ENCODE data around the gene SLC1A4. TPM values are rescaled to one million over a fixed set of nuclear protein-coding genes. Genes with fewer than 3 reads are reported as not detected.

The SLC1A4 gene
- total and polyA plus RNA-seq, 10 of the 15 experiments (the other 5 are each of a cell fraction or from before 2014, with no cell fraction given) = 10.8 to 43.2 (median 27.7) TPM

DNA sequence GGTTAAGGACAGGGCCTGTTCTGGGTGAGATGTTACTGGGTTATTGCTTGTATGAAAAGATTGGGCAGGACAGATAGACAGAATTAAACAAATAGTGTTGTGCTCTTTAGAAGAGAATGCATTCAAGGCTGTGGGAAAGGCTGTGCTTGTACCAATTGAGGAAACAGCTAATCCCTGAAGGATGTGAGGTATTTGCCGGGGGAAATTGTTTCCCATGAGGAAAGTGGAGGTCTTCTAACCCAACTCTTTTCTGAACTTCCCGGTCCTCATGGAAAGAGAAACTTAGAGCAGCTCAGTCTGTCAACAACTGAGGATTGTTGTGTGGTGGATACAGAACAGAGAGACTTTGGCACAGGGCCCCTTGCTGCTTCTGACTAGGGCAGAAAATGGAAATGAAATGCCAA lies 9.5 kb downstream of the SLC1A4 start:
- ChIA-PET POLR2A (no interaction called here), RAD21 (ENCODE audit: unreplicated experiment) (interaction anchor here (1.4 to 1.8 kb wide), 2 partner anchors 61 to 76 kb away, joined by 3 to 4 read pairs; no protein-coding TSS in a partner anchor), SMC1A (ENCODE audit: uncharacterized antibody, unreplicated experiment) (interaction anchor here (1.4 to 2.5 kb wide), 5 partner anchors 8 to 83 kb away, joined by 3 to 14 read pairs (median 4); no protein-coding TSS in a partner anchor), CTCF (interaction anchor here (1.1 to 1.8 kb wide), 3 partner anchors 8 to 33 kb away, joined by 3 to 5 read pairs (median 5); no protein-coding TSS in a partner anchor)
- Histone ChIP-seq H3K4me3 (no peak overlapping the region), H3K27ac (ENCODE audit: control insufficient read depth, insufficient read depth) (no peak overlapping the region), H3K9me3 (replicated peaks; ENCODE audit: control insufficient read depth, insufficient read depth, low read length) (no peaks in the 10 kb centered on the region), H3K4me1 (ENCODE audit: control insufficient read depth, insufficient read depth, low read length) (no peaks in the 10 kb centered on the region), H4K20me1 (ENCODE audit: control insufficient read depth, insufficient read depth) (no peaks in the 10 kb centered on the region), H2AFZ (ENCODE audit: control insufficient read depth, low read depth, low read length) (no peak overlapping the region), H3K79me2 (ENCODE audit: control insufficient read depth, insufficient read depth, low read length) (peaks cover 36% of the 10 kb centered on the region), H3K36me3 (ENCODE audit: control insufficient read depth in 2 of 2, insufficient read depth in 2 of 2, low read length in 1 of 2) (peaks cover 0 to 28% of the 10 kb centered on the region in 2 experiments), H3K4me2 (ENCODE audit: control insufficient read depth, insufficient read depth) (no peak overlapping the region), H3K9ac (ENCODE audit: control insufficient read depth, insufficient read depth, low read length) (no peak overlapping the region), H3K27me3 (replicated peaks in 1 of 2; ENCODE audit: control insufficient read depth in 2 of 2, insufficient read depth in 2 of 2, low read length in 1 of 2) (no peaks in the 10 kb centered on the region)
- no peak for FAIRE-seq
- TF ChIP-seq RFX5 (IDR thresholded peaks at IDR 0.05; ENCODE audit: low read depth, low read length) = no peak
- TF ChIP-seq, protein P1, sequence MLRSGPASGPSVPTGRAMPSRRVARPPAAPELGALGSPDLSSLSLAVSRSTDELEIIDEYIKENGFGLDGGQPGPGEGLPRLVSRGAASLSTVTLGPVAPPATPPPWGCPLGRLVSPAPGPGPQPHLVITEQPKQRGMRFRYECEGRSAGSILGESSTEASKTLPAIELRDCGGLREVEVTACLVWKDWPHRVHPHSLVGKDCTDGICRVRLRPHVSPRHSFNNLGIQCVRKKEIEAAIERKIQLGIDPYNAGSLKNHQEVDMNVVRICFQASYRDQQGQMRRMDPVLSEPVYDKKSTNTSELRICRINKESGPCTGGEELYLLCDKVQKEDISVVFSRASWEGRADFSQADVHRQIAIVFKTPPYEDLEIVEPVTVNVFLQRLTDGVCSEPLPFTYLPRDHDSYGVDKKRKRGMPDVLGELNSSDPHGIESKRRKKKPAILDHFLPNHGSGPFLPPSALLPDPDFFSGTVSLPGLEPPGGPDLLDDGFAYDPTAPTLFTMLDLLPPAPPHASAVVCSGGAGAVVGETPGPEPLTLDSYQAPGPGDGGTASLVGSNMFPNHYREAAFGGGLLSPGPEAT (IDR thresholded peaks at IDR 0.05; ENCODE audit: low read depth) = no peak
- TF ChIP-seq, protein P2, sequence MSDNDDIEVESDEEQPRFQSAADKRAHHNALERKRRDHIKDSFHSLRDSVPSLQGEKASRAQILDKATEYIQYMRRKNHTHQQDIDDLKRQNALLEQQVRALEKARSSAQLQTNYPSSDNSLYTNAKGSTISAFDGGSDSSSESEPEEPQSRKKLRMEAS (IDR thresholded peaks at IDR 0.05; ENCODE audit: low read depth, low read length) = no peak
- TF ChIP-seq GABPA (IDR thresholded peaks at IDR 0.05; ENCODE audit: low read depth) = no peak
- TF ChIP-seq MYB (IDR thresholded peaks at IDR 0.05; ENCODE audit: borderline replicate concordance, low read depth, low read length) = no peak
- no peak for TF ChIP-seq SIN3A (IDR thresholded peaks at IDR 0.05; ENCODE audit: low read depth, low read length)
- no peak for TF ChIP-seq TARDBP (IDR thresholded peaks at IDR 0.05; ENCODE audit: borderline replicate concordance)
- no peak for TF ChIP-seq POU2F2 (IDR thresholded peaks at IDR 0.05; ENCODE audit: borderline replicate concordance, low read depth, low read length)
- TF ChIP-seq GATAD2B (conservative IDR thresholded peaks at IDR 0.05; ENCODE audit: low read depth) = no peak
- TF ChIP-seq SPI1 (IDR thresholded peaks at IDR 0.05; ENCODE audit: borderline replicate concordance, insufficient read depth, low read depth, low read length) = no peak
- no peak for TF ChIP-seq EZH2 (IDR thresholded peaks at IDR 0.05; ENCODE audit: borderline replicate concordance, control insufficient read depth, low read depth, low read length)
- no peak for TF ChIP-seq NR2C2 (IDR thresholded peaks at IDR 0.05; ENCODE audit: borderline replicate concordance, control insufficient read depth, insufficient read length, low read depth)
- TF ChIP-seq, protein P3, sequence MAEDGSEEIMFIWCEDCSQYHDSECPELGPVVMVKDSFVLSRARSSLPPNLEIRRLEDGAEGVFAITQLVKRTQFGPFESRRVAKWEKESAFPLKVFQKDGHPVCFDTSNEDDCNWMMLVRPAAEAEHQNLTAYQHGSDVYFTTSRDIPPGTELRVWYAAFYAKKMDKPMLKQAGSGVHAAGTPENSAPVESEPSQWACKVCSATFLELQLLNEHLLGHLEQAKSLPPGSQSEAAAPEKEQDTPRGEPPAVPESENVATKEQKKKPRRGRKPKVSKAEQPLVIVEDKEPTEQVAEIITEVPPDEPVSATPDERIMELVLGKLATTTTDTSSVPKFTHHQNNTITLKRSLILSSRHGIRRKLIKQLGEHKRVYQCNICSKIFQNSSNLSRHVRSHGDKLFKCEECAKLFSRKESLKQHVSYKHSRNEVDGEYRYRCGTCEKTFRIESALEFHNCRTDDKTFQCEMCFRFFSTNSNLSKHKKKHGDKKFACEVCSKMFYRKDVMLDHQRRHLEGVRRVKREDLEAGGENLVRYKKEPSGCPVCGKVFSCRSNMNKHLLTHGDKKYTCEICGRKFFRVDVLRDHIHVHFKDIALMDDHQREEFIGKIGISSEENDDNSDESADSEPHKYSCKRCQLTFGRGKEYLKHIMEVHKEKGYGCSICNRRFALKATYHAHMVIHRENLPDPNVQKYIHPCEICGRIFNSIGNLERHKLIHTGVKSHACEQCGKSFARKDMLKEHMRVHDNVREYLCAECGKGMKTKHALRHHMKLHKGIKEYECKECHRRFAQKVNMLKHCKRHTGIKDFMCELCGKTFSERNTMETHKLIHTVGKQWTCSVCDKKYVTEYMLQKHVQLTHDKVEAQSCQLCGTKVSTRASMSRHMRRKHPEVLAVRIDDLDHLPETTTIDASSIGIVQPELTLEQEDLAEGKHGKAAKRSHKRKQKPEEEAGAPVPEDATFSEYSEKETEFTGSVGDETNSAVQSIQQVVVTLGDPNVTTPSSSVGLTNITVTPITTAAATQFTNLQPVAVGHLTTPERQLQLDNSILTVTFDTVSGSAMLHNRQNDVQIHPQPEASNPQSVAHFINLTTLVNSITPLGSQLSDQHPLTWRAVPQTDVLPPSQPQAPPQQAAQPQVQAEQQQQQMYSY (CRISPR knock-in tag; IDR thresholded peaks at IDR 0.05) = no peak
- TF ChIP-seq ETV6 (conservative IDR thresholded peaks at IDR 0.05 in 1 of 2, IDR thresholded peaks at IDR 0.05 in 1 of 2; ENCODE audit: borderline replicate concordance in 1 of 2, low read depth in 1 of 2) = no peak
- TF ChIP-seq STAT3 (IDR thresholded peaks at IDR 0.05; ENCODE audit: low read depth, low read length) = no peak
- no peak for TF ChIP-seq SUPT20H (IDR thresholded peaks at IDR 0.05; ENCODE audit: borderline replicate concordance, control insufficient read depth, low read depth, low read length)
- no peak for DNase-seq (ENCODE audit: low read depth, low spot score)
- 80% methylated on average over 2 of the region's 2 CpGs for WGBS (ENCODE audit: insufficient coverage, insufficient replicate concordance, low lambda C conversion rate, missing lambda C conversion rate)
- in situ Hi-C loops (cut with MboI) (no loop called here), intact Hi-C loops (cut with micrococcal nuclease; ENCODE audit: unreplicated experiment) (no loop called here)
- ATAC-seq = no peak
- BruUV-seq (replicated peaks) = no TSS peak

All from GM12878 (cell line).